Measurements from ENCODE around the gene DGCR8.

- TF ChIP-seq, protein P1, sequence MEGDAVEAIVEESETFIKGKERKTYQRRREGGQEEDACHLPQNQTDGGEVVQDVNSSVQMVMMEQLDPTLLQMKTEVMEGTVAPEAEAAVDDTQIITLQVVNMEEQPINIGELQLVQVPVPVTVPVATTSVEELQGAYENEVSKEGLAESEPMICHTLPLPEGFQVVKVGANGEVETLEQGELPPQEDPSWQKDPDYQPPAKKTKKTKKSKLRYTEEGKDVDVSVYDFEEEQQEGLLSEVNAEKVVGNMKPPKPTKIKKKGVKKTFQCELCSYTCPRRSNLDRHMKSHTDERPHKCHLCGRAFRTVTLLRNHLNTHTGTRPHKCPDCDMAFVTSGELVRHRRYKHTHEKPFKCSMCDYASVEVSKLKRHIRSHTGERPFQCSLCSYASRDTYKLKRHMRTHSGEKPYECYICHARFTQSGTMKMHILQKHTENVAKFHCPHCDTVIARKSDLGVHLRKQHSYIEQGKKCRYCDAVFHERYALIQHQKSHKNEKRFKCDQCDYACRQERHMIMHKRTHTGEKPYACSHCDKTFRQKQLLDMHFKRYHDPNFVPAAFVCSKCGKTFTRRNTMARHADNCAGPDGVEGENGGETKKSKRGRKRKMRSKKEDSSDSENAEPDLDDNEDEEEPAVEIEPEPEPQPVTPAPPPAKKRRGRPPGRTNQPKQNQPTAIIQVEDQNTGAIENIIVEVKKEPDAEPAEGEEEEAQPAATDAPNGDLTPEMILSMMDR (IDR thresholded peaks at IDR 0.05): no peak
- no peak for TF ChIP-seq EP300 (IDR thresholded peaks at IDR 0.05)
- no peak for TF ChIP-seq POLR2A (IDR thresholded peaks at IDR 0.05)
- no peak for TF ChIP-seq POLR2AphosphoS5 (IDR thresholded peaks at IDR 0.05)
Measured at GRCh38 chr22:20043057-20043996, 36.7 kb upstream of the DGCR8 start.
